Measurements from ENCODE around the gene TNIK. TPM values are rescaled to one million over a fixed set of nuclear protein-coding genes. Genes with fewer than 3 reads are reported as not detected.

The TNIK gene
- total and polyA plus RNA-seq, 10 donors, result 0.85 to 34.5 (median 14.1) TPM

- TF ChIP-seq POLR2AphosphoS5 (IDR thresholded peaks at IDR 0.05) (no peak), CTCF (IDR thresholded peaks at IDR 0.05 in 8 of 11, conservative IDR thresholded peaks at IDR 0.05 in 3 of 11) (no peak), POLR2A (IDR thresholded peaks at IDR 0.05) (no peak)
- no peak for DNase-seq
- H3K4me3 ChIP-seq, result no peak overlapping the region
- H3K36me3 ChIP-seq, result peaks cover 0 to 63% (median 1%) of the 10 kb centered on the region in 6 donors
- H3K27ac ChIP-seq, result no peak overlapping the region
- intact Hi-C loops (cut with DNase I; ENCODE audit: low total_unique reads), result no loop called here
- H3K4me1 ChIP-seq, result no peaks in the 10 kb centered on the region
- no peaks in the 10 kb centered on the region for H3K27me3 ChIP-seq (replicated peaks in 1 of 7)
- WGBS, 5 donors, result 90 to 94% (median 92%) methylated on average over 1 of the region's 1 CpG
- no peaks in the 10 kb centered on the region for H3K9me3 ChIP-seq
Observed at GRCh38 chr3:171065732-171066131, 394.5 kb downstream of the TNIK start.

GRCh38 chr3:171064461-171064860 lies 395.7 kb downstream of the TNIK start:
- Histone ChIP-seq H3K27me3 (replicated peaks in 1 of 7) (no peaks in the 10 kb centered on the region), H3K27ac (no peak overlapping the region), H3K4me1 (no peaks in the 10 kb centered on the region), H3K36me3 (peaks cover 0 to 58% (median 1%) of the 10 kb centered on the region in 6 donors), H3K9me3 (no peaks in the 10 kb centered on the region), H3K4me3 (no peak overlapping the region)
- intact Hi-C loops (cut with DNase I; ENCODE audit: low total_unique reads), result no loop called here
- DNase-seq, result no peak
- WGBS, 5 donors, result 82 to 96% (median 86%) methylated on average over 2 of the region's 2 CpGs
- TF ChIP-seq POLR2A (IDR thresholded peaks at IDR 0.05) (no peak), CTCF (IDR thresholded peaks at IDR 0.05 in 8 of 11, conservative IDR thresholded peaks at IDR 0.05 in 3 of 11) (no peak), POLR2AphosphoS5 (IDR thresholded peaks at IDR 0.05) (no peak)

- no peak overlapping the region for H3K27ac ChIP-seq
- no peaks in the 10 kb centered on the region for H3K4me1 ChIP-seq
- H3K9me3 ChIP-seq, result no peaks in the 10 kb centered on the region
- H3K27me3 ChIP-seq (replicated peaks in 1 of 7), result no peaks in the 10 kb centered on the region
- H3K4me3 ChIP-seq, result no peak overlapping the region
- peaks cover 0 to 38% (median 1%) of the 10 kb centered on the region in 6 donors for H3K36me3 ChIP-seq
- WGBS, 5 donors, result 93 to 100% (median 95%) methylated on average over 1 of the region's 1 CpG
- intact Hi-C loops (cut with DNase I; ENCODE audit: low total_unique reads), result no loop called here
- TF ChIP-seq POLR2A (IDR thresholded peaks at IDR 0.05) (no peak), CTCF (IDR thresholded peaks at IDR 0.05 in 8 of 11, conservative IDR thresholded peaks at IDR 0.05 in 3 of 11) (no peak), POLR2AphosphoS5 (IDR thresholded peaks at IDR 0.05) (no peak)
- no peak for DNase-seq
Observed at GRCh38 chr3:171061749-171062148, 398.5 kb downstream of the TNIK start.

- no peak for DNase-seq
- H3K27me3 ChIP-seq (replicated peaks in 1 of 7), result no peaks in the 10 kb centered on the region
- 82 to 92% (median 89%) methylated on average over 3 of the region's 3 CpGs for WGBS, 5 donors
- peaks cover 0 to 20% (median 1%) of the 10 kb centered on the region in 6 donors for H3K36me3 ChIP-seq
- H3K4me3 ChIP-seq, result no peak overlapping the region
- H3K9me3 ChIP-seq, result no peaks in the 10 kb centered on the region
- TF ChIP-seq POLR2A (IDR thresholded peaks at IDR 0.05) (no peak), POLR2AphosphoS5 (IDR thresholded peaks at IDR 0.05) (no peak), CTCF (IDR thresholded peaks at IDR 0.05 in 8 of 11, conservative IDR thresholded peaks at IDR 0.05 in 3 of 11) (no peak)
- no peaks in the 10 kb centered on the region for H3K4me1 ChIP-seq
- intact Hi-C loops (cut with DNase I; ENCODE audit: low total_unique reads), result no loop called here
- H3K27ac ChIP-seq, result no peak overlapping the region
Observed at GRCh38 chr3:171059978-171060377, 400.2 kb downstream of the TNIK start.
